PC-9 (cell line): ENCODE measurements around the gene MGLL. TPM values are rescaled to one million over a fixed set of nuclear protein-coding genes. Genes with fewer than 3 reads are reported as not detected.

Source experiments
- BruUV-seq: library from RNA; stranded (reverse); fragments of 400-500 nt; replicated peaks from 2 replicates; lab custom pipeline; 2021; lab: Mats Ljungman, UMichigan
- CTCF ChIA-PET: fragments of 300-600 bp; sonication (Branson Sonifier 250); formaldehyde crosslinking; loops from one replicate; lab custom pipeline; 2022; ENCODE audit warnings: antibody characterized with exemption; lab: Charles Lee
- POLR2A ChIA-PET: fragments of 300-600 bp; sonication (Branson Sonifier 250); formaldehyde crosslinking; loops from one replicate; lab custom pipeline; 2022; ENCODE audit warnings: antibody characterized with exemption; ENCODE audit not compliant: unreplicated experiment; lab: Charles Lee
- DNase-seq, 2 experiments: peaks; one replicate each; pipeline versions ENCODE4 v3.0.0 to v3.0.0-alpha.2; 2015 to 2022; ENCODE audit warnings: mixed read lengths in 1 of 2
- H2AFZ ChIP-seq: fragments of 200-600 bp; sonication (generic); 2 replicates; pipeline ENCODE4 v1.8.1; 2017; ENCODE audit warnings: antibody characterized with exemption
- H3F3A ChIP-seq: fragments of 200-600 bp; sonication (generic); 2 replicates; pipeline ENCODE4 v1.8.1; 2017; ENCODE audit warnings: antibody characterized with exemption, mild to moderate bottlenecking, low read depth; ENCODE audit not compliant: insufficient read depth
- H3K27ac ChIP-seq: fragments of 200-600 bp; sonication (generic); 2 replicates; pipeline ENCODE4 v1.6.1; 2016; ENCODE audit warnings: mixed run types
- H3K27me3 ChIP-seq: fragments of 200-600 bp; sonication (generic); 2 replicates; pipeline ENCODE4 v1.6.1; 2016; ENCODE audit warnings: low read depth, mixed run types; ENCODE audit not compliant: insufficient read depth
- H3K36me3 ChIP-seq: fragments of 200-600 bp; sonication (generic); 2 replicates; pipeline ENCODE4 v1.6.1; 2016; ENCODE audit warnings: low read depth, mixed run types
- H3K4me1 ChIP-seq: fragments of 200-600 bp; sonication (generic); replicated peaks from 2 replicates; pipeline ENCODE4 v1.6.1; 2016; ENCODE audit warnings: mixed run types; ENCODE audit not compliant: insufficient read depth
- H3K4me2 ChIP-seq: fragments of 200-600 bp; sonication (generic); 2 replicates; pipeline ENCODE4 v1.6.1; 2017; ENCODE audit warnings: mixed run types
- H3K4me3 ChIP-seq: fragments of 200-600 bp; sonication (generic); 2 replicates; pipeline ENCODE4 v1.6.1; 2016; ENCODE audit warnings: mixed run types
- H3K79me2 ChIP-seq: fragments of 200-600 bp; sonication (generic); 2 replicates; pipeline ENCODE4 v1.6.1; 2017; ENCODE audit warnings: low read depth, mixed run types
- H3K9me2 ChIP-seq: fragments of 200-600 bp; sonication (generic); 2 replicates; pipeline ENCODE4 v1.8.1; 2017; ENCODE audit warnings: mild to moderate bottlenecking; ENCODE audit not compliant: insufficient read depth
- H3K9me3 ChIP-seq: fragments of 200-600 bp; sonication (generic); 2 replicates; pipeline ENCODE4 v1.8.1; 2016; ENCODE audit warnings: low read depth; ENCODE audit not compliant: insufficient read depth
- H4K20me1 ChIP-seq: fragments of 200-600 bp; sonication (generic); 2 replicates; pipeline ENCODE4 v1.8.1; 2017; ENCODE audit not compliant: insufficient read depth
- CTCF ChIP-seq: fragments of 200-600 bp; sonication (generic); conservative IDR thresholded peaks from 2 replicates; pipeline ENCODE4 v1.6.1; 2017; ENCODE audit warnings: mixed run types, antibody characterized with exemption, mild to moderate bottlenecking, moderate library complexity
- EZH2 ChIP-seq: fragments of 200-600 bp; sonication (generic); IDR thresholded peaks from 2 replicates; pipeline ENCODE4 v1.8.0; 2017; ENCODE audit warnings: antibody characterized with exemption, low read depth
- intact Hi-C: fragments of 100-400 bp; cut with micrococcal nuclease; formaldehyde crosslinking; loops from one replicate; pipeline ENCODE4 v1.10.0; 2022; ENCODE audit not compliant: unreplicated experiment
- total RNA-seq: library from RNA; stranded (reverse); gene quantifications from 2 replicates; pipeline ENCODE4 v1.2.3, GENCODE V29; 2021

MGLL gene
- total RNA-seq, 1 experiment from 2014 or later, result 30.7 TPM

GRCh38 chr3:127815001-127815400 is 7.3 kb downstream of the MGLL start:
- peaks cover 41% of the 10 kb centered on the region for H3F3A ChIP-seq
- no peaks in the 10 kb centered on the region for H4K20me1 ChIP-seq
- ChIA-PET CTCF (no interaction called here), POLR2A (no interaction called here)
- no peaks in the 10 kb centered on the region for H3K9me3 ChIP-seq
- peak overlapping the region; percentile 81; the same call in 1 of the 2 replicates for H3K4me2 ChIP-seq
- H3K27ac ChIP-seq, result no peak overlapping the region
- H3K36me3 ChIP-seq, result peaks cover 8% of the 10 kb centered on the region
- H3K9me2 ChIP-seq, result no peaks in the 10 kb centered on the region
- no peak for TF ChIP-seq EZH2
- intact Hi-C loops, result no loop called here
- peaks cover 12% of the 10 kb centered on the region for H3K79me2 ChIP-seq
- no peak for DNase-seq
- no peaks in the 10 kb centered on the region for H3K27me3 ChIP-seq
- BruUV-seq, result no TSS peak
- H3K4me3 ChIP-seq, result no peak overlapping the region
- H2AFZ ChIP-seq, result no peak overlapping the region
- peaks cover 57% of the 10 kb centered on the region for H3K4me1 ChIP-seq

- Histone ChIP-seq H3K9me2 (no peaks in the 10 kb centered on the region), H3K9me3 (no peaks in the 10 kb centered on the region), H4K20me1 (no peaks in the 10 kb centered on the region), H3K27me3 (no peaks in the 10 kb centered on the region), H3K27ac (no peak overlapping the region), H3K4me1 (peaks cover 50% of the 10 kb centered on the region), H2AFZ (no peak overlapping the region), H3K4me3 (no peak overlapping the region), H3K79me2 (peaks cover 12% of the 10 kb centered on the region), H3K4me2 (no peak overlapping the region), H3K36me3 (peaks cover 8% of the 10 kb centered on the region), H3F3A (peaks cover 34% of the 10 kb centered on the region)
- DNase-seq, result no peak
- TF ChIP-seq EZH2 (no peak), CTCF (no peak)
- intact Hi-C loops, result no loop called here
- no TSS peak for BruUV-seq
- POLR2A ChIA-PET, result interaction anchor here (0.6 kb wide), 1 partner anchor 148 kb away, joined by 3 read pairs; no protein-coding TSS in a partner anchor
- CTCF ChIA-PET, result no interaction called here
These were observed 8.0 kb downstream of the MGLL start for GRCh38 chr3:127814325-127814781.

- peak in 1 of 2 experiments; percentile 39 for DNase-seq
These were observed 10.2 kb downstream of the MGLL start for GRCh38 chr3:127812151-127812550.

More at GRCh38 chr3:127812151-127812550, 10.2 kb downstream of the MGLL start:
- H3K9me2 ChIP-seq, result no peaks in the 10 kb centered on the region
- H3K27me3 ChIP-seq, result no peaks in the 10 kb centered on the region
- peaks cover 8% of the 10 kb centered on the region for H3K79me2 ChIP-seq
- H3F3A ChIP-seq, result peaks cover 14% of the 10 kb centered on the region; the same call in 1 of the 2 replicates
- no peaks in the 10 kb centered on the region for H3K9me3 ChIP-seq
- intact Hi-C loops, result no loop called here
- H3K4me3 ChIP-seq, result no peak overlapping the region
- CTCF ChIA-PET, result no interaction called here
- TF ChIP-seq EZH2 (no peak), CTCF (no peak)
- H3K4me1 ChIP-seq, result peaks cover 29% of the 10 kb centered on the region
- no peaks in the 10 kb centered on the region for H4K20me1 ChIP-seq
- no peak overlapping the region for H3K27ac ChIP-seq
- peaks cover 4% of the 10 kb centered on the region; the same call in 1 of the 2 replicates for H3K36me3 ChIP-seq
- H2AFZ ChIP-seq, result no peak overlapping the region
- POLR2A ChIA-PET, result interaction anchor here (0.6 kb wide), 1 partner anchor 43 kb away, joined by 4 read pairs; no protein-coding TSS in a partner anchor
- no peak overlapping the region for H3K4me2 ChIP-seq
- BruUV-seq, result no TSS peak
